Thyroid gland (tissue), 4 donors: ENCODE data around the gene TRAK2.

Source experiments
- POLR2A ChIP-seq, 2 donors: fragments of 450-650 bp; IDR thresholded peaks; one replicate each; pipeline ENCODE4 v1.6.1; 2017; ENCODE audit warnings: antibody characterized with exemption in 2 of 2, mild to moderate bottlenecking in 2 of 2, moderate library complexity in 1 of 2
- TF ChIP-seq, protein P1 (sequence below), 6 experiments: fragments of 200-600 bp in 3 of 6; fragments of 450-650 bp in 3 of 6; sonication (generic) in 3 of 6; IDR thresholded peaks; one replicate each; pipeline ENCODE4 v1.5.1; 2016 to 2019; ENCODE audit warnings: antibody characterized with exemption in 6 of 6, mild to moderate bottlenecking in 2 of 6, inconsistent platforms in 1 of 6, moderate library complexity in 1 of 6

- TF ChIP-seq, protein P1, sequence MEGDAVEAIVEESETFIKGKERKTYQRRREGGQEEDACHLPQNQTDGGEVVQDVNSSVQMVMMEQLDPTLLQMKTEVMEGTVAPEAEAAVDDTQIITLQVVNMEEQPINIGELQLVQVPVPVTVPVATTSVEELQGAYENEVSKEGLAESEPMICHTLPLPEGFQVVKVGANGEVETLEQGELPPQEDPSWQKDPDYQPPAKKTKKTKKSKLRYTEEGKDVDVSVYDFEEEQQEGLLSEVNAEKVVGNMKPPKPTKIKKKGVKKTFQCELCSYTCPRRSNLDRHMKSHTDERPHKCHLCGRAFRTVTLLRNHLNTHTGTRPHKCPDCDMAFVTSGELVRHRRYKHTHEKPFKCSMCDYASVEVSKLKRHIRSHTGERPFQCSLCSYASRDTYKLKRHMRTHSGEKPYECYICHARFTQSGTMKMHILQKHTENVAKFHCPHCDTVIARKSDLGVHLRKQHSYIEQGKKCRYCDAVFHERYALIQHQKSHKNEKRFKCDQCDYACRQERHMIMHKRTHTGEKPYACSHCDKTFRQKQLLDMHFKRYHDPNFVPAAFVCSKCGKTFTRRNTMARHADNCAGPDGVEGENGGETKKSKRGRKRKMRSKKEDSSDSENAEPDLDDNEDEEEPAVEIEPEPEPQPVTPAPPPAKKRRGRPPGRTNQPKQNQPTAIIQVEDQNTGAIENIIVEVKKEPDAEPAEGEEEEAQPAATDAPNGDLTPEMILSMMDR (IDR thresholded peaks at IDR 0.05), result no peak
- TF ChIP-seq POLR2A (IDR thresholded peaks at IDR 0.05), result no peak
These were observed 335 bp downstream of the TRAK2 start for GRCh38 chr2:201450954-201451291.
